Motor neuron (in vitro differentiated cells): ENCODE results near the gene KCNA3. TPM values are rescaled to one million over a fixed set of nuclear protein-coding genes. Genes with fewer than 3 reads are reported as not detected.
A peak's percentile ranks its signal among the peaks of the same experiment; 100 is the strongest.

Experiments used
- ATAC-seq, 8 experiments: fragments of 200-7000 bp; cut with Tn5 transposase; replicated peaks in 6 of 8; 2 replicates each; pipeline ENCODE4 v1.8.0; 2021; ENCODE audit warnings: mild to moderate bottlenecking in 8 of 8, moderate library complexity in 8 of 8
- H3K27ac ChIP-seq, 2 donors: fragments of 250-450 bp; sonication (Bioruptor Pico); 2 replicates each; pipeline ENCODE4 v1.9.0; 2021; ENCODE audit warnings: antibody characterized with exemption in 2 of 2, mild to moderate bottlenecking in 2 of 2, moderate library complexity in 1 of 2
- H3K4me1 ChIP-seq, 2 donors: fragments of 250-450 bp; sonication (Bioruptor Pico); replicated peaks in 1 of 2; 2 replicates each; pipeline ENCODE4 v1.6.1; 2021; ENCODE audit warnings: antibody characterized with exemption in 2 of 2, mild to moderate bottlenecking in 2 of 2, moderate library complexity in 1 of 2
- H3K4me3 ChIP-seq, 5 donors: fragments of 250-450 bp; sonication (Bioruptor Pico); 2 replicates each; pipeline ENCODE4 v1.9.0; 2021; ENCODE audit warnings: antibody characterized with exemption in 5 of 5, mild to moderate bottlenecking in 5 of 5, moderate library complexity in 4 of 5
- WGBS, 10 experiments: fragments of 450-650 bp; shearing (Covaris generic); methylation state at CpG; one replicate each; pipeline ENCODE4 v1.0.0; 2022; 5-methylcytosine and 5-hydroxymethylcytosine counted together
- in situ Hi-C, 9 experiments: fragments of 400-800 bp; cut with MboI; loops; one replicate each; pipeline ENCODE4 v1.15.0; 2021; ENCODE audit warnings: low sequenced_read_pairs in 9 of 9, low pct_unique_long_range_greater_than_20kb in 2 of 9; ENCODE audit not compliant: unreplicated experiment in 9 of 9
- total RNA-seq, 8 experiments: library from RNA; unstranded; fragments of 300-600 nt; gene quantifications; 2 replicates each; pipeline versions ENCODE4 v1.2.3 to v1.2.4, GENCODE V29; 2022

Gene KCNA3
- total RNA-seq, 8 experiments from 2014 or later = 0.10 to 4.3 (median 3.8) TPM; not detected in 2

DNA sequence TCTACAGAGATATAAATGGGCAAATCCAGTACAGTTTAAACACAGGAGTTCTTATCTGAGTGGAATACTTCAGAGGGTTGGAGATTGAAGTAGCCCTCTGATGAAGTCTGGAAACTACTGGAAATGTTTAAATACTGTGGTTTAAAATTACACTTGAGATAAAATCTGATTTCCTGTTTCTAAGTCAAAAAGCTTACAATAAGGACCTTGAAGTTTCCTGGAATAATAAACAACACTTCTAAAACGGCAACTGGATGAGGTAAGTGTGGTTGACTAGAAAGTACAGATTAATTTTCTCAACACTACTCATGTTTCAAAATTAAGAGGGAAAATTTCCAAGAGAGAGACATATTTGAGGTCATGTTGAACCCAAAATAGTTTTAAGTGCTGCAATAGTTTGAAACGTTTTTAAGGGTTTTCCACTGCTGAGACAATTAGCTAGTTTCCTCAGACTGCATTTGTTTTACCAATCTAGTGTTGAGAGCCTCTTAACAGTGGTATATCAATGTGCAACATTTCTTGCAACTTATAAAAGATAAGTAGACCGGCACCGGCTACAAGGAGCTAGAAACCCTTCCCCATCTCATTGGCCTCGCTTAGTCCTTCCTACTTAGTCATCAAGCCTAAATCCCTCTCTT is 27.4 kb downstream of the KCNA3 start:
- ATAC-seq = no peak
- no peak overlapping the region for H3K27ac ChIP-seq
- in situ Hi-C loops = loop anchor here in 2 of 9 experiments (10.0 to 25.0 kb wide), 2 partner anchors 97 to 115 kb away; no protein-coding TSS in a partner anchor
- no peak overlapping the region for H3K4me3 ChIP-seq
- peaks cover 10% of the 10 kb centered on the region in 2 donors for H3K4me1 ChIP-seq
- 28 to 86% (median 58%) methylated on average over 2 to 5 of the region's 5 CpGs; no CpG with 5 or more reads in 1 of the 10 experiments for WGBS, 10 experiments

DNA sequence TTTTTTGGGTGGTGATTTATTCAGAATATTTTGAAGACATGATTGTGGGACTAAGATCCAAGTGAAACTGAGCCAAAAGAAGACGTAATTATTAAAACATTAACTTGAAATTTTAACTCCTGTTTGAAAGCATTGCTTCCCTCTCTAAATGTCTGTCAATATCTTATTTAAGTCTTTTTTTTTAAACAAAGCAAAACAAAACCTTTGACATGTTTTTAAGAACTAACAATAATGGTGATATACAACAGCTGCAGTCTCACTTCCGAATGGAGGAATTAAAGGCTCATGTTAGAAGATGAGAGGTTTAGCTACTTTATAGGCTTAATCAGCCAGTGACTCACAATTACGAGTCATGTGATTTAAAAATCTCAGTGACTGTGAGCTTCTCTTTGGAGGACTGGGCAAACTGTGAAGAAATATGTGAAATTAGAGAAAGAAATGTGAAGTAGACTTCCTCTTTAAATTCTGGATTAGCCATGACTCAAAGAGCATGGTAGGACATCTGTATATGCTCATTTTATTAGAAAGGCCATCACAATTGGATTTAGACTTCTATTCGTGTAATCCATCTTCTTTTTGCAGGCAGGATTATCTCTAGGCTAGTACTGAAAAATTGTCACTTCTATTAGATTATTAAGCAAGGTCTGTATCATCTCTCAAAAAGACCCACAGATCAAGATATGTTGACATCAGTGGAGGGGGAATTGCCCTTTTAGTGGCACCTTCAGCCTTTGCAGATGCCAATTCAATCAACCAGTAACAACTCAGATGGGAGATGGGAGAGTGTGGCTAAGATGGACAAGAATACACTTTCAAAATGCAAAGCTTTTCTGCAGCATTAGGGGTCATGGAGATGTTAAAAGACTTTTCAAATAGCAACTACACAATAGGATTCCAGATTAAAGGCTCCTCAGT is 28.7 kb downstream of the KCNA3 start:
- H3K4me1 ChIP-seq = peaks cover 10% of the 10 kb centered on the region in 2 donors
- in situ Hi-C loops = loop anchor here in 2 of 9 experiments (10.0 to 25.0 kb wide), 2 partner anchors 99 to 116 kb away; no protein-coding TSS in a partner anchor
- ATAC-seq = peak in 5 of 8 experiments; percentile 35 to 79 (median 55)
- 0 to 84% (median 73%) methylated on average over 2 to 4 of the region's 4 CpGs for WGBS, 10 experiments
- H3K4me3 ChIP-seq = no peak overlapping the region
- no peak overlapping the region for H3K27ac ChIP-seq

- ATAC-seq = no peak
- no peak overlapping the region for H3K4me3 ChIP-seq
- no peak overlapping the region for H3K27ac ChIP-seq
- peaks cover 10% of the 10 kb centered on the region in 2 donors for H3K4me1 ChIP-seq
- in situ Hi-C loops = loop anchor here in 2 of 9 experiments (10.0 to 25.0 kb wide), 2 partner anchors 100 to 117 kb away; no protein-coding TSS in a partner anchor
Observed at GRCh38 chr1:110645211-110645610, 29.5 kb downstream of the KCNA3 start.

- WGBS, 10 experiments = 0 to 60% (median 28%) methylated on average over 1 to 4 of the region's 4 CpGs; no CpG with 5 or more reads in 1 of the 10 experiments
- no peak overlapping the region for H3K27ac ChIP-seq
- H3K4me1 ChIP-seq = peaks cover 10% of the 10 kb centered on the region in 2 donors
- in situ Hi-C loops = loop anchor here in 2 of 9 experiments (10.0 to 25.0 kb wide), 2 partner anchors 101 to 118 kb away; no protein-coding TSS in a partner anchor
- H3K4me3 ChIP-seq = no peak overlapping the region
- peak in 5 of 8 experiments; percentile 94 to 97 (median 96) for ATAC-seq
Observed at GRCh38 chr1:110643879-110644472, 30.8 kb downstream of the KCNA3 start.

- in situ Hi-C loops = loop anchor here in 3 of 9 experiments (10.0 to 25.0 kb wide), 3 partner anchors 105 to 125 kb away; no protein-coding TSS in a partner anchor
- WGBS, 10 experiments = 0 to 90% (median 66%) methylated on average over 2 of the region's 2 CpGs
- Histone ChIP-seq H3K4me1 (peaks cover 10% of the 10 kb centered on the region in 2 donors), H3K27ac (no peak overlapping the region), H3K4me3 (no peak overlapping the region)
- peak in 2 of 8 experiments; percentile 51 to 69 for ATAC-seq
Observed at GRCh38 chr1:110639724-110640386, 34.9 kb downstream of the KCNA3 start.

DNA sequence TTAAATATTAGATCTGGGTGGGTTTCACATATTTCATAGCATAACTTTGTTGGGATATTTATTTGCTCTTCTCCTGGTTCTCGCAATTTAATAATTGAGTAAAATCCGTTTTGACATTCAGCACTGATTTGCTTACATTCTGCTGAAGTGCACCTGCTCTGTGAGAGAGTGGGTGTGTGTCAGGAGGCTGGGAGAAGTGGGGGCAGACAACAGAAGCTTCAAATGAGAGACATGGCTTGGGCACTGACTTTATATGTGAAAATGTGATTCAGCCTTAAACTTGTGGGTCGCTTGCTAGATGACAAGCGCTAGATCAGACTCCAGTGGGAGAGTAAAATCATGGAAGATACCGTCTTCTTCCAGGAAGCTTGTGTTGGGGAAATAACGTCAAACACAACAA is 36.2 kb downstream of the KCNA3 start:
- Histone ChIP-seq H3K4me1 (peaks cover 1 to 2% of the 10 kb centered on the region in 2 donors), H3K27ac (no peak overlapping the region), H3K4me3 (no peak overlapping the region)
- no peak for ATAC-seq
- in situ Hi-C loops = loop anchor here in 3 of 9 experiments (10.0 to 25.0 kb wide), 2 partner anchors 124 to 126 kb away; no protein-coding TSS in a partner anchor
- WGBS, 10 experiments = 42 to 100% (median 79%) methylated on average over 1 to 6 of the region's 6 CpGs

- 43 to 73% (median 53%) methylated on average over 1 to 2 of the region's 2 CpGs; no CpG with 5 or more reads in 4 of the 10 experiments for WGBS, 10 experiments
- peak in 4 of 8 experiments; percentile 32 to 70 (median 56) for ATAC-seq
- in situ Hi-C loops = loop anchor here in 3 of 9 experiments (10.0 to 25.0 kb wide), 2 partner anchors 124 to 127 kb away; no protein-coding TSS in a partner anchor
- Histone ChIP-seq H3K4me3 (no peak overlapping the region), H3K27ac (no peak overlapping the region), H3K4me1 (no peaks in the 10 kb centered on the region)
Observed at GRCh38 chr1:110638058-110638457, 36.7 kb downstream of the KCNA3 start.

DNA sequence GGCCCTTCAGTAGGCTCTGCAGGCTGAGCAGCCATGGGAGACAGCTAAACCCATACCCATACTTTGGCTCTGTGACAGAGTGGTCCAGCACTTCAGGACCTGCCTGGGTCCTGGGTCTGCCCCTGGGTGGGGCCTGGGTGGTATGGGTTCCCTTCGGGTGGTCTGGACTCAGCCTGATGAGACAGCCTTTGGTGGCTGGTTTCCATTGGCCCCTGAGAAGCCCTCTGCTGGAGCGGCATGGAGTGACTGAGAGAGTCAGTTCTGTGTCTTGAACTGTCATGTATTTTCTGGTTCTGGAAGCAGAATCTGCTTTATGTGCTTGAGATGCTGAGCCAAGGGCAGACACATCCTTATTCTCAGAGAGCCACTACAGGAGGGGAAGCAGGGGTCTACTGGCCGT is 37.3 kb downstream of the KCNA3 start:
- WGBS, 10 experiments = 0 to 78% (median 59%) methylated on average over 1 to 3 of the region's 3 CpGs; no CpG with 5 or more reads in 4 of the 10 experiments
- no peak for ATAC-seq
- H3K27ac ChIP-seq = no peak overlapping the region
- no peak overlapping the region for H3K4me3 ChIP-seq
- in situ Hi-C loops = loop anchor here in 3 of 9 experiments (10.0 to 25.0 kb wide), 2 partner anchors 125 to 127 kb away; no protein-coding TSS in a partner anchor
- H3K4me1 ChIP-seq = no peaks in the 10 kb centered on the region

DNA sequence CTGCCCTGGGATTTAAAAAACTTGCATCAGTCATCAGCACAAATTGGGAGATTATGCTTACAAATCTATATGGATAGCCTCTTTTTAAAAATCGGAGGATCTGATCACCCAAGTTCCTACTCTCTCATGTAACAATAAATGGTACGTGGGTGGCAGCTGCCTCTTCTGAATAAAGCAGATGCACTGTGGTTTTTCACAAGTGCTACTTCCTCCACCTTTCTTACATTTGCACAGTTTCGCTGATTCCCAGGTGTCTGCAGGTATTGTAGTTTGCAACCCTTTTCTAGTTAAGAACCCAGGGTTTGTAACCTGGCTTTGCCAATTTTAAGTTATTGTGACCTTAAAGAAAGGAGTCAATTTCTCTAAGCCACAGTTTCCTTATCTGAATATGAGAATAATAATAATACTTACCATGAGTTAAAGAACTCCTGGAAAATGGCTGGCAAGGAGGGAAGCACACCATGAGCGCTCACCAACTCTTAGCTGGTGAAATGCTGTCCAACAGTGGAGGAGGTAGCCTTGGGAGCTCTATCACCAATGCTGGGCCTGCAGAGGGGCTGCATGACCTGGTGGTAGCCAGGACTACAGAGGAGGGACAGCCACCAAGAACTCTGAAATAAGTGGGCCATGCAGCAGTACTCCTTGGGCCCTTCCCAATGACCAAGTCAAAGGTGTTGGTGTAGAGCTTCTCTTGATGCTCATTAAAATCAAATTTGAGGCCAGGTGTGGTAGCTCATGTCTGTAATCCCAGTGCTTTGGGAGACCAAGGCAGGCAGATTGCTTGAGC is 38.4 kb downstream of the KCNA3 start:
- Histone ChIP-seq H3K4me1 (no peaks in the 10 kb centered on the region), H3K27ac (no peak overlapping the region), H3K4me3 (no peak overlapping the region)
- no peak for ATAC-seq
- in situ Hi-C loops = loop anchor here in 3 of 9 experiments (10.0 to 25.0 kb wide), 2 partner anchors 126 to 128 kb away; no protein-coding TSS in a partner anchor
- 32 to 81% (median 65%) methylated on average over 1 to 4 of the region's 4 CpGs; no CpG with 5 or more reads in 2 of the 10 experiments for WGBS, 10 experiments

- 43 to 86% (median 56%) methylated on average over 1 to 2 of the region's 2 CpGs; no CpG with 5 or more reads in 2 of the 10 experiments for WGBS, 10 experiments
- in situ Hi-C loops = loop anchor here in 3 of 9 experiments (10.0 to 25.0 kb wide), 2 partner anchors 127 to 129 kb away; no protein-coding TSS in a partner anchor
- no peak for ATAC-seq
Observed at GRCh38 chr1:110635434-110635833, 39.3 kb downstream of the KCNA3 start.

More at GRCh38 chr1:110635434-110635833, 39.3 kb downstream of the KCNA3 start:
- Histone ChIP-seq H3K4me3 (no peak overlapping the region), H3K4me1 (no peaks in the 10 kb centered on the region), H3K27ac (no peak overlapping the region)
